Left ventricle myocardium inferior (tissue), 1 donor: ENCODE measurements around the gene GNB1L. TPM values are rescaled to one million over a fixed set of nuclear protein-coding genes. Genes with fewer than 3 reads are reported as not detected.

Experiments
- DNase-seq: peaks from one replicate; pipeline ENCODE4 v3.0.0-alpha.2; 2020
- H3K27ac ChIP-seq: fragments of 200-600 bp; replicated peaks from 2 replicates; pipeline ENCODE4 v1.8.0; 2021
- H3K27me3 ChIP-seq: fragments of 200-600 bp; 2 replicates; pipeline ENCODE4 v1.8.0; 2021; ENCODE audit warnings: low read depth
- H3K36me3 ChIP-seq: fragments of 200-600 bp; 2 replicates; pipeline ENCODE4 v1.8.0; 2021
- H3K4me1 ChIP-seq: fragments of 200-600 bp; 2 replicates; pipeline ENCODE4 v1.8.0; 2021
- H3K4me3 ChIP-seq: fragments of 200-600 bp; 2 replicates; pipeline ENCODE4 v1.8.0; 2021; ENCODE audit warnings: mild to moderate bottlenecking, moderate library complexity
- H3K9me3 ChIP-seq: fragments of 200-600 bp; replicated peaks from 2 replicates; pipeline ENCODE4 v1.8.0; 2021
- CTCF ChIP-seq: fragments of 200-600 bp; IDR thresholded peaks from 2 replicates; pipeline ENCODE4 v1.8.0; 2021; ENCODE audit warnings: antibody characterized with exemption, mild to moderate bottlenecking, borderline replicate concordance
- intact Hi-C: fragments of 100-400 bp; cut with micrococcal nuclease; formaldehyde crosslinking; loops from one replicate; pipeline ENCODE4 v1.11.0; 2022
- total RNA-seq: library from RNA; stranded (reverse); fragmentation: NEBNext Ultra II Directional; extraction: Animal tissue kit (Norgen Biotek cat#: 25700); gene quantifications from one replicate; pipeline ENCODE4 v1.2.1, GENCODE V29; 2021
- donor health status: DM: no; HTN: yes; CAD: no; lungs with severe emphysema.

The GNB1L gene
- total RNA-seq, 1 donor from 2014 or later = 2.9 TPM

GRCh38 chr22:19872779-19873137, 18.1 kb upstream of the GNB1L start:
- intact Hi-C loops = no loop called here
- Histone ChIP-seq H3K9me3 (no peaks in the 10 kb centered on the region), H3K4me1 (peaks cover 23% of the 10 kb centered on the region), H3K36me3 (no peaks in the 10 kb centered on the region), H3K4me3 (no peak overlapping the region), H3K27me3 (no peaks in the 10 kb centered on the region), H3K27ac (no peak overlapping the region)
- no peak for TF ChIP-seq CTCF
- no peak for DNase-seq

GRCh38 chr22:19871845-19872778, 17.4 kb upstream of the GNB1L start:
- no peaks in the 10 kb centered on the region for H3K27me3 ChIP-seq
- no peak overlapping the region for H3K4me3 ChIP-seq
- intact Hi-C loops = no loop called here
- H3K4me1 ChIP-seq = peaks cover 23% of the 10 kb centered on the region
- no peaks in the 10 kb centered on the region for H3K36me3 ChIP-seq
- H3K9me3 ChIP-seq = no peaks in the 10 kb centered on the region
- TF ChIP-seq CTCF = no peak
- H3K27ac ChIP-seq = no peak overlapping the region
- no peak for DNase-seq

- no peak for TF ChIP-seq CTCF
- Histone ChIP-seq H3K4me3 (no peak overlapping the region), H3K36me3 (no peaks in the 10 kb centered on the region), H3K4me1 (peaks cover 23% of the 10 kb centered on the region), H3K27ac (no peak overlapping the region), H3K27me3 (no peaks in the 10 kb centered on the region), H3K9me3 (no peaks in the 10 kb centered on the region)
- DNase-seq = no peak
- intact Hi-C loops = no loop called here
Observed at GRCh38 chr22:19871023-19871844, 16.6 kb upstream of the GNB1L start.

GRCh38 chr22:19870153-19871022, 15.7 kb upstream of the GNB1L start:
- no peak for DNase-seq

More at GRCh38 chr22:19870153-19871022, 15.7 kb upstream of the GNB1L start:
- H3K9me3 ChIP-seq = no peaks in the 10 kb centered on the region
- H3K27ac ChIP-seq = no peak overlapping the region
- TF ChIP-seq CTCF = no peak
- no peak overlapping the region for H3K4me3 ChIP-seq
- H3K36me3 ChIP-seq = no peaks in the 10 kb centered on the region
- peaks cover 18% of the 10 kb centered on the region for H3K4me1 ChIP-seq
- H3K27me3 ChIP-seq = no peaks in the 10 kb centered on the region
- intact Hi-C loops = no loop called here
